GM18858 (cell line): ENCODE data around the gene ADAMTS17.

Experiments used
- ATAC-seq: cut with Tn5 transposase; IDR thresholded peaks from one replicate; pipeline ENCODE4 v1.9.1; 2021; ENCODE audit not compliant: unreplicated experiment

Gene ADAMTS17

GRCh38 chr15:100252779-100253417 is 88.9 kb downstream of the ADAMTS17 start:
- no peak for ATAC-seq

DNA sequence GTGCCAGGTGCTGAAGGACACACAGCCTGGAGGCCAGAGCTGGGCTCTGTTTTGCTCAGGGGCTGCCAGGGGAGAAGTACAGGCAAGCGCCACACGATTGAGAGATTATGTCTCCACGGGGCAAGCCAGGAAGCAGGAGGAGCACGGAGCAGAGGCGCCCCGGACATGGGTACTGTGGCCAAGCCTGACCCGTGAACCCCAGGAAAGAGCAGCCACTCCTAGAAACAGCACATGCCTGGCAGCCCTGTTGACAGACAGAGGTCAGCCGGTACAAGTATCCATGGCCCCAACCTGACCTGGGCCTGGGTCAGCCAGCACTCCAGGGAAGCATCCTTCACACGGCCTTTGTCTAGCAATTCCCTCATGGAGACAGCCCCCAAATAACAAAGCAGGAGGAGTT is 89.4 kb downstream of the ADAMTS17 start:
- ATAC-seq, result no peak

GRCh38 chr15:100250176-100250800 is 91.5 kb downstream of the ADAMTS17 start:
- ATAC-seq, result no peak

DNA sequence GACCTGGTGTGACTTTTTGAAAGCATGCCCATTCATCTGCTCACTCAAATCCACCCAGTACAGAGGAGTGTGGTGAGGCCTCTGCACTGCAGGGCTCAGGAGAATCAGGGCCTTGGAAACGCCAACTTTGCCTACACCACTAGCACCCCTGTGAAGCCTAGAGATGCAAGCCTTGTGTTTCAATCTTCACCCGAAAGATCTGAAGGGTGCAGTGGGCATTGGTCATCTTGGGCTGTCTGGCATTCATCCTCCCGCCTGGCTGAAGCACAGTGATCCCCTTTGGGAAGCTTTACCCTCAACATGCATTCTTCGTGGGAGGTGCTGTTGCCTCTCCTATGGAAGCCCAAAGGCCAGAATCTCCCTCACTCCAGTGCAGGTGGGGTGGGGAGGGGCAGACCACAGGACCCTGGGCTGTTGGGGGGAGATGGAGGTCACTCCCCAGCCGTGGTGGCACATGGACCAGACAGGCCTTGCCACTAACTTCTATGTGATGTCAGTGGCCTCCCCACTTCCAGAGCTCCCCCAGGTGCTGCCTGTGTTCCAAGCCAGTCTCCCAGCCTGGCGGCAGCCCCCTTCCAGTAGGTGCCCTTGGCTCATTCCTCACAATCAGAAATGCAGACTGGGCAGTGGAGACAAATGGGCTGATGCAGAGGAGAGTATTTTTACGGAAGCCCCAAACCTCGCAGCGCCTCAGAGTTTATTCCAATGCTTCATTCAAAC is 92.5 kb downstream of the ADAMTS17 start:
- no peak for ATAC-seq

- ATAC-seq, result no peak
Observed at GRCh38 chr15:100248236-100248635, 93.5 kb downstream of the ADAMTS17 start.

DNA sequence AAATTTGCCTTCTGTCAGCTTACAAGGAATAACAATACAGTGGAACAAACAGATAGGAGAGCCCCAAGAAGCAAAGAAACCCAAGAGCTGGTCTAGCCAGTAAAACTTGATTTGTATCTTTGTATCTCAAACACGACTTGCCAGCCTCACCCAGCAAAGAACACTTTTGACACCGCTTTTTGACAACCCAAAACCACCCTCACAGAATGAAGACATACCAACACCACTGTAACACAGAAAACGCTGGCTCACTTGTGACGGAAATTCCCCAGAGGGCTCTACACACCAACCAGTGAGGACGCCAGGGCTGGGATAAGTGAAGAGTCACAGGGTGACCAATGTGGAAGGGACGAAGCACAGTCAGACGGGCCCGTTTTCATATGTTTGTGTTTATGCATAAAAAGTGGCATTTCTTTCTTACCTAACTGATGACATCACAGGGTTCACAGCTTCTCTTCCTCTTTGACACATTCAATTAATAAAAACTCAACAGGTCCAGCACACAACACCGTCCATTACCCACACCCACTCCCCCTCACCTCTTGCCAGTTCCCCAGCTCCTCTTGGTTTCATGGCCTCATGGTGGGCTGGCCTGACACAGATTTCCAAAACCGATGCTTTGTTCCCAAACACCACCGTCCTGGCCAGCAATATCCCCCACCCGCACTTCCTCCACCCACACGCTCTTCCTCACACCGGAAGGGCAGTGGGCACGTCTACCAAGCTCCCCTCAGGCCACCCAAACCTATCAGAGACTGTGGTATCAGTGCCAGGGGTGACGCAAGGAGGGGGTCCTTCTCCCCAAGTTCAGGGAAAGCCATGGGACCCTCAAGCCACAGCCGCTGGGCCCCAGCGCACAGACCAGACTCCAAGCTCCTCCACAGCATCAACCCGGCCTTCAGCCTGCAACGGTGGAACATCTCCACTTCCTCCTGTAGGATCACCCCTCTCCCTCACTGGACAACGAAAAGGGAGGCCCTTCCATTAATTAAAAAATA is 94.2 kb downstream of the ADAMTS17 start:
- no peak for ATAC-seq

- no peak for ATAC-seq
Observed at GRCh38 chr15:100245855-100246254, 95.9 kb downstream of the ADAMTS17 start.

DNA sequence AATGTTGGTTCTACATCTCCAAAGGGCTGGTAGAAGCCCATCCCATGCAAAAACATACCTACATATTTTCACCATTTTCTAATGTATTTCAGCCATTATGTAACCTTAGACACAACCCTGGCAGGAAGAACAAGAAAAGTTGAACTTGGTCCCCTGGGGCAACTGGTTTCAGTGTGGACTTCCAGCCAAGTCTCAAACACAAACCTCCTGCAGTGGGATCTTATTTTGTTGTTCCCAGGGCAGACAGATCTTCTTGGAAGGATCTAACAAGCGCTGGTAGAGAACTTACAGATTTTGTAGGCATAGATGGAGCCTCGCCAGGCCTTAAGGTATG is 96.3 kb downstream of the ADAMTS17 start:
- no peak for ATAC-seq

- ATAC-seq, result no peak
Observed at GRCh38 chr15:100244796-100245486, 96.8 kb downstream of the ADAMTS17 start.

GRCh38 chr15:100242989-100243388 is 98.8 kb downstream of the ADAMTS17 start:
- ATAC-seq, result no peak

GRCh38 chr15:100241572-100242482 is 99.9 kb downstream of the ADAMTS17 start:
- ATAC-seq, result no peak

GRCh38 chr15:100236981-100237720 is 104.6 kb downstream of the ADAMTS17 start:
- ATAC-seq, result no peak

- ATAC-seq, result no peak
Observed at GRCh38 chr15:100235030-100235617, 106.7 kb downstream of the ADAMTS17 start.

- no peak for ATAC-seq
Observed at GRCh38 chr15:100234158-100235029, 107.4 kb downstream of the ADAMTS17 start.

DNA sequence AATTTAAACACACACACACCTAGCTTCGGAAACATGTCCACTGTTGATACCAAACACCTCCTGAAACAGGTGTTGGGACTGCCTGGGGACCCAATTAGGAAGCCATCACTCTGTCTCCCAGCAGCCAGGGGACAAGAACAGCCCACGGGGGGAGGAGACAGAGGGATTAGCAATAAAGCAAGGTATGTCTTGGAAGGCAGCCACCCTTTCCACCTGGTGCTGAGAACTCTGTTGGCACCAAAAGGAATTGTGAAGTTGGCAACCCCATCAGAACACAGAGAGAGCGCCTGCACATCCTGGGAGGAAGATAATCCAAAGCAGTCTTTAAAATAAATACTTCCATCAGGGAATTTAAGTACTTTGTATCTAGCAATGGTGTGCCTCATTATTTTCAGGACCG is 111.0 kb downstream of the ADAMTS17 start:
- no peak for ATAC-seq

DNA sequence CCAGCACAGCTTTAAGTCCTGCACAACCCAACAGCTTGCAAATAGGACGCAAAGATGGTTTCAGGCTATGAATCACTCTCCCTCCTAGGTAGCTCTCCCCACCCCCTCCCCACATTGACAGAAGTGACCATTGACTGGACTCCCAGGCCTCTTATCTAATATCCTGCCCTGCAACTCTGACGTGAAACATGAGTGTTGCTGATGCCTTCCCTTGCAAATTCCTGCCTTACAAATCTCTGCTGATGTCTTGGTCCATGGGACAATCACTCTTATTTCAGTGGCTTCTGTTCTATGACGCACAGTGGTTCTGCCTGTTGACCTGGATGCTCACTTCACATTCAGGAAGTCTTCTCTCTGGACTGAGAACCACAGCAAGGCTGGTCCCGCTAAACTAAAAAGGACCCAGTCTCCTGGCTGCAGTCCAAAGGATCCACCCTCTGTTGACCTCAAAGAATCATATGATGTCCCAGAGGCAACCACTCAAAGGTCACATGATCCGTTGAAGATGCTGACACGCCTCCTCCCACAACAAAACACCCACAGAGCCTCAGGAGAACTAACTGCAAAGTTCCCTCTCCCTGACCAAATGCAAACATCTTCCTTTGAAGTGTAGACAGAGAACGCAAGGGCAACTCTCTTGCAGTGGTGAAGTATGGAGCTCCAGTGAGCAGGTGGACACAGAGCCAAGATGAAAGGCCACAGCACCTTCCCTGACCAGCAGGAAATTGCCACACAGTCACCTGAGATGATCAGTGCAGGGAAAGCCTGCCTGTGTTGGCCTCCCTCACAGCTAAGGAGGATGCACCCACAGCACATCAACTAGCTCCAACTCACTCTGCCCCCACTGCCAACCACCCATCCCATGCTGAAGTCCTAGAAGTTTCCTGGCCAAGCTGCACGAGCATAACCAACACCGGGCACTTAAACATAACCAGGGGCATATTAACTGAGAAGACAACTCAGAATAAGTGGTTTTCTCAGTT is 112.3 kb downstream of the ADAMTS17 start:
- no peak for ATAC-seq
